Measurements from ENCODE around the gene TOGARAM1. TPM values are rescaled to one million over a fixed set of nuclear protein-coding genes. Genes with fewer than 3 reads are reported as not detected.

TOGARAM1 gene
- total RNA-seq, 1 donor from 2014 or later = 14.7 TPM

DNA sequence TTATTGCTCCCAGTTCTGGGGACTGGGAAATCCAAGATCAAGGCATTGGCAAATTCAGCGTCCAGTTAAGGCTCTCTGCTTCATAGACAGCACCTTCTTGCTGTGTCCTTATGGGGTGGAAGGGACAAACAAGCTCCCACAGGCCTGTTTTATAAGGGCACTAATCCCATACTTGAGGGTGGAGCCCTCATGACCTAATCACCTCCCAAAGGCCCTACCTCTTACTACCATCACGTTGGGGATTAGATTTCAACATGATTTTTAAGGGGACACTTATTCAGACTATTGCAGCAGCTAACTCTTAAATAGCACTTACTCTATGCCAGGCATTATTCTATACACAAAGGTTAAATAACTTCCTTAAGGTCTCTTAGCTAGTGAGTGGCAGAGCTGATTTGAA is 17.3 kb downstream of the TOGARAM1 start:
- Mint-ChIP-seq H3K27ac (ENCODE audit: unreplicated experiment) (no peak overlapping the region), H3K36me3 (ENCODE audit: low read depth, unreplicated experiment) (no peaks in the 10 kb centered on the region), H3K9me3 (ENCODE audit: unreplicated experiment) (no peaks in the 10 kb centered on the region), H3K4me3 (ENCODE audit: unreplicated experiment) (no peak overlapping the region), H3K27me3 (ENCODE audit: low read depth, unreplicated experiment) (no peaks in the 10 kb centered on the region), H3K4me1 (ENCODE audit: low read depth, unreplicated experiment) (no peaks in the 10 kb centered on the region)
- H3K27ac ChIP-seq (ENCODE audit: low read depth, low read length) = no peak overlapping the region
- no peak overlapping the region for H2AFZ ChIP-seq (ENCODE audit: low read depth, low read length)
- TF ChIP-seq, protein P1, sequence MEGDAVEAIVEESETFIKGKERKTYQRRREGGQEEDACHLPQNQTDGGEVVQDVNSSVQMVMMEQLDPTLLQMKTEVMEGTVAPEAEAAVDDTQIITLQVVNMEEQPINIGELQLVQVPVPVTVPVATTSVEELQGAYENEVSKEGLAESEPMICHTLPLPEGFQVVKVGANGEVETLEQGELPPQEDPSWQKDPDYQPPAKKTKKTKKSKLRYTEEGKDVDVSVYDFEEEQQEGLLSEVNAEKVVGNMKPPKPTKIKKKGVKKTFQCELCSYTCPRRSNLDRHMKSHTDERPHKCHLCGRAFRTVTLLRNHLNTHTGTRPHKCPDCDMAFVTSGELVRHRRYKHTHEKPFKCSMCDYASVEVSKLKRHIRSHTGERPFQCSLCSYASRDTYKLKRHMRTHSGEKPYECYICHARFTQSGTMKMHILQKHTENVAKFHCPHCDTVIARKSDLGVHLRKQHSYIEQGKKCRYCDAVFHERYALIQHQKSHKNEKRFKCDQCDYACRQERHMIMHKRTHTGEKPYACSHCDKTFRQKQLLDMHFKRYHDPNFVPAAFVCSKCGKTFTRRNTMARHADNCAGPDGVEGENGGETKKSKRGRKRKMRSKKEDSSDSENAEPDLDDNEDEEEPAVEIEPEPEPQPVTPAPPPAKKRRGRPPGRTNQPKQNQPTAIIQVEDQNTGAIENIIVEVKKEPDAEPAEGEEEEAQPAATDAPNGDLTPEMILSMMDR (IDR thresholded peaks at IDR 0.05; ENCODE audit: insufficient read depth, low read depth, low read length) = no peak
- no peak for TF ChIP-seq EZH2 (IDR thresholded peaks at IDR 0.05; ENCODE audit: insufficient read depth, low read length)
- H4K20me1 ChIP-seq (ENCODE audit: insufficient read depth, low read length) = peaks cover 22% of the 10 kb centered on the region
- H3K9me3 ChIP-seq (ENCODE audit: insufficient read depth, low read depth, low read length) = no peaks in the 10 kb centered on the region
- peaks cover 66% of the 10 kb centered on the region for H3K79me2 ChIP-seq (ENCODE audit: insufficient read depth, low read length)
- no peak overlapping the region for H3K9ac ChIP-seq (ENCODE audit: low read length)
- H3K27me3 ChIP-seq (ENCODE audit: insufficient read depth, low read length) = no peaks in the 10 kb centered on the region
- DNase-seq (ENCODE audit: low read depth) (no peak), FAIRE-seq (no peak)
- H3K36me3 ChIP-seq (ENCODE audit: insufficient read depth, low read length) = no peaks in the 10 kb centered on the region
- H3K4me2 ChIP-seq (ENCODE audit: low read length) = no peak overlapping the region
- H3K4me3 ChIP-seq (ENCODE audit: insufficient read depth, low read depth, low read length) = no peak overlapping the region
- no peaks in the 10 kb centered on the region for H3K4me1 ChIP-seq (ENCODE audit: insufficient read depth, low read length)

DNA sequence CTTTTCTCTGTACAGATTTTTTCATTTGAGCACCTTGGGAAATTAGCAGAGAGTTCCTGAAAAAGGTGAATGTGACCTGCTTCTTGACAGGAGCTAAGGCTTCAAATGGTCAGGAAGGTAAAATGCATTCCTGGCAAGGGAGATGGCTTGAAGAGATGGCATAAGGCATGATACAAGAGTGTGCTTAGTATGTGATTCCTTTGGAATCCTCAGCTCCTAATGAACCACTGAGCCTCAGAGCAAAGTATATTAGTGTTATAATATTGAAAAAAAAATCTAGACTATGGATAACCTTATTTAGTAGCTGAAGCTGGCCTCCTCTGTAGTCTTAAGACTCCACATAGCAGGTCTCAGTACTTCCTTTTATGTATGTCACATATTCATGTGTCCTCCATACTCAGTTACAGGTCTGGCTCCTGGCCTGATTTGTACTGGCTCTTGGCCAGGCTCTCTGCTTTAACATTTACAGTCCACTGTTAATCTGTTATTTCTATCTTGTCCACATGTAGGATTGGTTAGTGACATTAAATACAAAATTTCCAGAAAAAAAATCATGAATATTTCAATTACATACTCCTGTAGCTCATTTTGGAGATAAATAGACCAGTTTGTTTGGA is 17.9 kb downstream of the TOGARAM1 start:
- H3K4me3 Mint-ChIP-seq (ENCODE audit: unreplicated experiment) = no peak overlapping the region
- H3K4me3 ChIP-seq (ENCODE audit: insufficient read depth, low read depth, low read length) = no peak overlapping the region
- H3K4me1 Mint-ChIP-seq (ENCODE audit: low read depth, unreplicated experiment) = no peaks in the 10 kb centered on the region
- H3K27me3 ChIP-seq (ENCODE audit: insufficient read depth, low read length) = no peaks in the 10 kb centered on the region
- H3K27ac ChIP-seq (ENCODE audit: low read depth, low read length) = no peak overlapping the region
- no peak overlapping the region for H3K4me2 ChIP-seq (ENCODE audit: low read length)
- H3K36me3 Mint-ChIP-seq (ENCODE audit: low read depth, unreplicated experiment) = no peaks in the 10 kb centered on the region
- no peak for FAIRE-seq
- peaks cover 18% of the 10 kb centered on the region for H4K20me1 ChIP-seq (ENCODE audit: insufficient read depth, low read length)
- TF ChIP-seq, protein P1 (IDR thresholded peaks at IDR 0.05; ENCODE audit: insufficient read depth, low read depth, low read length) = no peak
- TF ChIP-seq EZH2 (IDR thresholded peaks at IDR 0.05; ENCODE audit: insufficient read depth, low read length) = no peak
- peaks cover 62% of the 10 kb centered on the region for H3K79me2 ChIP-seq (ENCODE audit: insufficient read depth, low read length)
- H3K36me3 ChIP-seq (ENCODE audit: insufficient read depth, low read length) = no peaks in the 10 kb centered on the region
- no peak overlapping the region for H2AFZ ChIP-seq (ENCODE audit: low read depth, low read length)
- DNase-seq (ENCODE audit: low read depth) = no peak
- H3K27me3 Mint-ChIP-seq (ENCODE audit: low read depth, unreplicated experiment) = no peaks in the 10 kb centered on the region
- no peaks in the 10 kb centered on the region for H3K4me1 ChIP-seq (ENCODE audit: insufficient read depth, low read length)
- H3K9ac ChIP-seq (ENCODE audit: low read length) = no peak overlapping the region
- no peak overlapping the region for H3K27ac Mint-ChIP-seq (ENCODE audit: unreplicated experiment)
- no peaks in the 10 kb centered on the region for H3K9me3 ChIP-seq (ENCODE audit: insufficient read depth, low read depth, low read length)
- no peaks in the 10 kb centered on the region for H3K9me3 Mint-ChIP-seq (ENCODE audit: unreplicated experiment)

DNA sequence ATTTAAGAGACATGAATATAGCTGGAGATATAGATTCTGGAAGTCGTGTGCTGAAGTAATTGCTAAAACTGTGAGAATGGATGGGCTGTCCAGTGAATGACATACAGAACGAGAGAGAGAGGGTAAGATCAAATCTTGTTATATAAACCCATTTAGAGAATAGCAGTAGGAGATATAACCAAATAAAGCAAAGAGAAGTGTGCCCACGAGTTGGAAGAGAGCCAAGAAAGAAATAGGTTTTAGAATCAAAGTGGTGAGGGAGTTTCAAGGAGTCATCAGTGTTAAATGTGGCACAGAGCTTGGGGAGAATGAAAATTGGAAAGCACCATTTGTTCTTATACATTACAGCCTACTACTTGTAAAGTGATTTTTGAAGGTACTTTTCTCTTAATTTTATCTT is 19.2 kb downstream of the TOGARAM1 start:
- no peaks in the 10 kb centered on the region for H3K36me3 ChIP-seq (ENCODE audit: insufficient read depth, low read length)
- H3K4me3 ChIP-seq (ENCODE audit: insufficient read depth, low read depth, low read length) = no peak overlapping the region
- peaks cover 58% of the 10 kb centered on the region for H3K79me2 ChIP-seq (ENCODE audit: insufficient read depth, low read length)
- no peak overlapping the region for H3K4me2 ChIP-seq (ENCODE audit: low read length)
- no peaks in the 10 kb centered on the region for H3K4me1 Mint-ChIP-seq (ENCODE audit: low read depth, unreplicated experiment)
- H3K27me3 Mint-ChIP-seq (ENCODE audit: low read depth, unreplicated experiment) = no peaks in the 10 kb centered on the region
- H3K9me3 ChIP-seq (ENCODE audit: insufficient read depth, low read depth, low read length) = no peaks in the 10 kb centered on the region
- FAIRE-seq (no peak), DNase-seq (ENCODE audit: low read depth) (no peak)
- H3K27ac ChIP-seq (ENCODE audit: low read depth, low read length) = no peak overlapping the region
- no peak overlapping the region for H3K9ac ChIP-seq (ENCODE audit: low read length)
- H3K9me3 Mint-ChIP-seq (ENCODE audit: unreplicated experiment) = no peaks in the 10 kb centered on the region
- no peak for TF ChIP-seq EZH2 (IDR thresholded peaks at IDR 0.05; ENCODE audit: insufficient read depth, low read length)
- TF ChIP-seq, protein P1 (IDR thresholded peaks at IDR 0.05; ENCODE audit: insufficient read depth, low read depth, low read length) = no peak
- H3K27me3 ChIP-seq (ENCODE audit: insufficient read depth, low read length) = no peaks in the 10 kb centered on the region
- H3K4me1 ChIP-seq (ENCODE audit: insufficient read depth, low read length) = no peaks in the 10 kb centered on the region
- no peak overlapping the region for H3K27ac Mint-ChIP-seq (ENCODE audit: unreplicated experiment)
- no peak overlapping the region for H2AFZ ChIP-seq (ENCODE audit: low read depth, low read length)
- no peaks in the 10 kb centered on the region for H3K36me3 Mint-ChIP-seq (ENCODE audit: low read depth, unreplicated experiment)
- peaks cover 19% of the 10 kb centered on the region for H4K20me1 ChIP-seq (ENCODE audit: insufficient read depth, low read length)
- no peak overlapping the region for H3K4me3 Mint-ChIP-seq (ENCODE audit: unreplicated experiment)

Data from astrocyte (in vitro differentiated cells and primary cell).